Measurements from ENCODE around the gene FEV. TPM values are rescaled to one million over a fixed set of nuclear protein-coding genes. Genes with fewer than 3 reads are reported as not detected.

FEV gene
- total and polyA plus RNA-seq, 7 experiments from 2014 or later: not detected

- peaks cover 3 to 8% of the 10 kb centered on the region in 2 donors for H3K4me1 ChIP-seq (ENCODE audit: control insufficient read depth in 2 of 2, insufficient read depth in 2 of 2, low read length in 2 of 2)
- Mint-ChIP-seq H3K36me3 (peaks cover 0 to 10% (median 0%) of the 10 kb centered on the region in 5 donors), H3K4me1 (peaks cover 6 to 26% (median 14%) of the 10 kb centered on the region in 7 donors), H3K4me3 (peak overlapping the region; percentile 8 to 81 (median 66)), H3K27me3 (peaks cover 67 to 77% (median 71%) of the 10 kb centered on the region in 5 donors), H3K9me3 (peaks cover 0 to 11% (median 5%) of the 10 kb centered on the region in 11 donors), H3K27ac (peak overlapping the region in 1 of 9 donors; percentile 15)
- ATAC-seq: no peak
- H3K4me3 ChIP-seq (ENCODE audit: low read length): no peak overlapping the region
- H3K9me3 ChIP-seq (ENCODE audit: control insufficient read depth in 2 of 3, low read length in 3 of 3): no peaks in the 10 kb centered on the region
- intact Hi-C loops (cut with micrococcal nuclease): loop anchor here (5.0 kb wide), 2 partner anchors 84 to 346 kb away; partner anchors contain the start of gene PTPRN (in 1 of the 2)
- DNase-seq: no peak
- POLR2A ChIA-PET: no interaction called here
- H3K27ac ChIP-seq (ENCODE audit: low read depth, low read length): no peak overlapping the region
- CTCF ChIA-PET: interaction anchor here (1.4 kb wide), 1 partner anchor 15 kb away, joined by 3 read pairs; no protein-coding TSS in a partner anchor
- peaks cover 17 to 37% of the 10 kb centered on the region in 2 donors for H3K27me3 ChIP-seq (ENCODE audit: control insufficient read depth in 2 of 2, insufficient read depth in 2 of 2, low read length in 2 of 2)
- H3K36me3 ChIP-seq (ENCODE audit: control insufficient read depth in 2 of 3, insufficient read depth in 3 of 3, low read length in 3 of 3): no peaks in the 10 kb centered on the region
These were observed 23.8 kb downstream of the FEV start for GRCh38 chr2:218961229-218961628.

GRCh38 chr2:218960309-218961165 lies 24.4 kb downstream of the FEV start:
- peak overlapping the region in 9 of 10 donors; percentile 1 to 81 (median 59) for H3K4me3 Mint-ChIP-seq
- intact Hi-C loops (cut with micrococcal nuclease): loop anchor here (5.0 kb wide), 2 partner anchors 83 to 347 kb away; partner anchors contain the start of gene PTPRN (in 1 of the 2)
- Histone ChIP-seq H3K9me3 (ENCODE audit: control insufficient read depth in 2 of 3, low read length in 3 of 3) (no peaks in the 10 kb centered on the region), H3K4me3 (ENCODE audit: low read length) (no peak overlapping the region), H3K4me1 (ENCODE audit: control insufficient read depth in 2 of 2, insufficient read depth in 2 of 2, low read length in 2 of 2) (peaks cover 3 to 8% of the 10 kb centered on the region in 2 donors), H3K36me3 (ENCODE audit: control insufficient read depth in 2 of 3, insufficient read depth in 3 of 3, low read length in 3 of 3) (no peaks in the 10 kb centered on the region), H3K27me3 (ENCODE audit: control insufficient read depth in 2 of 2, insufficient read depth in 2 of 2, low read length in 2 of 2) (peaks cover 17 to 37% of the 10 kb centered on the region in 2 donors), H3K27ac (ENCODE audit: low read depth, low read length) (no peak overlapping the region)
- DNase-seq (no peak), ATAC-seq (no peak)
- peaks cover 63 to 79% (median 69%) of the 10 kb centered on the region in 5 donors for H3K27me3 Mint-ChIP-seq
- POLR2A ChIA-PET: no interaction called here
- H3K27ac Mint-ChIP-seq: no peak overlapping the region
- CTCF ChIA-PET: interaction anchor here (1.4 kb wide), 1 partner anchor 15 kb away, joined by 3 read pairs; no protein-coding TSS in a partner anchor
- H3K9me3 Mint-ChIP-seq: peaks cover 0 to 11% (median 5%) of the 10 kb centered on the region in 11 donors
- peaks cover 6 to 26% (median 14%) of the 10 kb centered on the region in 7 donors for H3K4me1 Mint-ChIP-seq
- peaks cover 0 to 10% (median 0%) of the 10 kb centered on the region in 5 donors for H3K36me3 Mint-ChIP-seq

DNA sequence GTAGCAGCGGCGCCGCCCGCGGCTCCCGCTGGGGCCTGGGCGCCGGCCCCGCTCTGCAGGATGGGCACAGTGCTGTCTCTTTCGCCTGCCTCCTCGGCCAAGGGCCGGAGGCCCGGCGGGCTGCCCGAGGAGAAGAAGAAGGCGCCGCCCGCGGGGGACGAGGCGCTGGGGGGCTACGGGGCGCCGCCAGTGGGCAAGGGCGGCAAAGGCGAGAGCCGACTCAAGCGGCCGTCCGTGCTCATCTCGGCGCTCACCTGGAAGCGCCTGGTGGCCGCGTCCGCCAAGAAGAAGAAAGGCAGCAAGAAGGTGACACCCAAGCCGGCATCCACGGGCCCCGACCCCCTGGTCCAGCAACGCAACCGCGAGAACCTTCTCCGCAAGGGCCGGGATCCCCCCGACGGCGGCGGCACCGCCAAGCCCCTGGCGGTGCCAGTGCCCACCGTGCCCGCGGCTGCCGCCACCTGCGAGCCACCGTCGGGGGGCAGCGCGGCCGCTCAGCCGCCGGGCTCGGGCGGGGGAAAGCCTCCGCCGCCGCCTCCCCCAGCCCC lies 25.1 kb downstream of the FEV start:
- Histone ChIP-seq H3K9me3 (ENCODE audit: control insufficient read depth in 2 of 3, low read length in 3 of 3) (no peaks in the 10 kb centered on the region), H3K4me3 (ENCODE audit: low read length) (no peak overlapping the region), H3K27me3 (ENCODE audit: control insufficient read depth in 2 of 2, insufficient read depth in 2 of 2, low read length in 2 of 2) (peaks cover 17 to 37% of the 10 kb centered on the region in 2 donors), H3K27ac (ENCODE audit: low read depth, low read length) (no peak overlapping the region), H3K4me1 (ENCODE audit: control insufficient read depth in 2 of 2, insufficient read depth in 2 of 2, low read length in 2 of 2) (peaks cover 3 to 8% of the 10 kb centered on the region in 2 donors), H3K36me3 (ENCODE audit: control insufficient read depth in 2 of 3, insufficient read depth in 3 of 3, low read length in 3 of 3) (no peaks in the 10 kb centered on the region)
- intact Hi-C loops (cut with micrococcal nuclease): loop anchor here (5.0 kb wide), 2 partner anchors 83 to 347 kb away; partner anchors contain the start of gene PTPRN (in 1 of the 2)
- peaks cover 0 to 10% (median 0%) of the 10 kb centered on the region in 5 donors for H3K36me3 Mint-ChIP-seq
- DNase-seq (no peak), ATAC-seq (no peak)
- ChIA-PET CTCF (interaction anchor here (1.4 kb wide), 1 partner anchor 20 kb away, joined by 5 read pairs; no protein-coding TSS in a partner anchor), POLR2A (no interaction called here)
- no peak overlapping the region for H3K27ac Mint-ChIP-seq
- peaks cover 64 to 75% (median 69%) of the 10 kb centered on the region in 5 donors for H3K27me3 Mint-ChIP-seq
- H3K9me3 Mint-ChIP-seq: peaks cover 0 to 11% (median 5%) of the 10 kb centered on the region in 11 donors
- H3K4me3 Mint-ChIP-seq: peak overlapping the region in 2 of 10 donors; percentile 62 to 81
- peaks cover 6 to 26% (median 14%) of the 10 kb centered on the region in 7 donors for H3K4me1 Mint-ChIP-seq

DNA sequence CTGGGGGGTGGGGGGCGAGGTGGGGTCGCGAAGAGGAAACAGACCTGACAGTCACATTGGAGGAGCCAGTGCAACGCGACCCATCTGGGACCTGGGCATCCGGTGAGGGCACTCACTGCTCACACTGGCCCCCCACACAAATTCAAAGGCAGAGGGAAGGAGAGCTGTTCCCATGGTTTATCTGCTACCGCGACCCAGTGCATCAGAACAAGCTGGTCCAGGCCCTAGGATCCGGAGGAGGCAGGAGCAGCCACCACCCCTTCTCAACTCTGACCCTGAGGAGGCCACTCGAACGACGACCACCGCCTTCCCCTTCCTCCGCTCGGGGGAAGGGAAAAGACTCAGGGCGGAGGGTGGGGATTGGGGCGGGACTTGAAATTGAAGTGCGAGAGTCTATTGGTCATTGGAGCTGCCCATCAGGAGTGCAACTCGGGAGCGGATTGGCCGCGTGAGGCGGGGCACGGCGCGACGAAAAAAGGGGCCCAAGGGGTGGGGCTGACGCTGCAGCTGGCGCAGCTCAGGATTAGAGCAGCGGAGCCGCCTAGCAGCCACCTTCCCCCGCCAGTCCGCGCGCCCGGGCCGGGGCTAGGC lies 25.7 kb downstream of the FEV start, which contains the start of gene CDK5R2:
TSS of gene CDK5R2 (plus strand) at position 526 of the 591 bp plus-strand sequence. CDS start 155 bp downstream, outside the sequence.
- Mint-ChIP-seq H3K27me3 (peaks cover 64 to 78% (median 69%) of the 10 kb centered on the region in 5 donors), H3K27ac (peak within 1 kb of the TSS in 1 of 9 donors; percentile 43), H3K36me3 (peaks cover 0 to 10% (median 0%) of the 10 kb centered on the region in 5 donors), H3K9me3 (peaks cover 0 to 11% (median 5%) of the 10 kb centered on the region in 11 donors), H3K4me1 (peaks cover 6 to 26% (median 14%) of the 10 kb centered on the region in 7 donors), H3K4me3 (peak within 1 kb of the TSS; percentile 36 to 81 (median 70))
- Histone ChIP-seq H3K27ac (ENCODE audit: low read depth, low read length) (no peak within 1 kb of the TSS), H3K36me3 (ENCODE audit: control insufficient read depth in 2 of 3, insufficient read depth in 3 of 3, low read length in 3 of 3) (no peaks in the 10 kb centered on the region), H3K9me3 (ENCODE audit: control insufficient read depth in 2 of 3, low read length in 3 of 3) (no peaks in the 10 kb centered on the region), H3K4me1 (ENCODE audit: control insufficient read depth in 2 of 2, insufficient read depth in 2 of 2, low read length in 2 of 2) (peaks cover 3 to 8% of the 10 kb centered on the region in 2 donors), H3K4me3 (ENCODE audit: low read length) (no peak within 1 kb of the TSS), H3K27me3 (ENCODE audit: control insufficient read depth in 2 of 2, insufficient read depth in 2 of 2, low read length in 2 of 2) (peaks cover 17 to 33% of the 10 kb centered on the region in 2 donors)
- intact Hi-C loops (cut with micrococcal nuclease): no loop called here
- ATAC-seq: peak; percentile 76
- ChIA-PET CTCF (interaction anchor here (1.4 kb wide), 1 partner anchor 21 kb away, joined by 5 read pairs; no protein-coding TSS in a partner anchor), POLR2A (no interaction called here)
- peak in 7 of 9 donors; percentile 21 to 50 (median 33) for DNase-seq

- ChIA-PET CTCF (interaction anchor here (1.4 kb wide), 1 partner anchor 22 kb away, joined by 5 read pairs; no protein-coding TSS in a partner anchor), POLR2A (no interaction called here)
- Mint-ChIP-seq H3K27me3 (peaks cover 61 to 72% (median 64%) of the 10 kb centered on the region in 5 donors), H3K4me1 (peaks cover 6 to 26% (median 14%) of the 10 kb centered on the region in 7 donors), H3K9me3 (peaks cover 0 to 6% (median 0%) of the 10 kb centered on the region in 11 donors), H3K27ac (no peak overlapping the region), H3K36me3 (peaks cover 0 to 4% (median 0%) of the 10 kb centered on the region in 5 donors), H3K4me3 (peak overlapping the region in 6 of 10 donors; percentile 5 to 77 (median 46))
- H3K36me3 ChIP-seq (ENCODE audit: control insufficient read depth in 2 of 3, insufficient read depth in 3 of 3, low read length in 3 of 3): no peaks in the 10 kb centered on the region
- DNase-seq: no peak
- H3K4me1 ChIP-seq (ENCODE audit: control insufficient read depth in 2 of 2, insufficient read depth in 2 of 2, low read length in 2 of 2): peaks cover 3 to 8% of the 10 kb centered on the region in 2 donors
- intact Hi-C loops (cut with micrococcal nuclease): no loop called here
- no peak overlapping the region for H3K27ac ChIP-seq (ENCODE audit: low read depth, low read length)
- ATAC-seq: no peak
- H3K9me3 ChIP-seq (ENCODE audit: control insufficient read depth in 2 of 3, low read length in 3 of 3): no peaks in the 10 kb centered on the region
- H3K4me3 ChIP-seq (ENCODE audit: low read length): no peak overlapping the region
- peaks cover 17 to 24% of the 10 kb centered on the region in 2 donors for H3K27me3 ChIP-seq (ENCODE audit: control insufficient read depth in 2 of 2, insufficient read depth in 2 of 2, low read length in 2 of 2)
These were observed 26.7 kb downstream of the FEV start for GRCh38 chr2:218958276-218958675.

- POLR2A ChIA-PET: no interaction called here
- peak overlapping the region in 3 of 10 donors; percentile 7 to 35 (median 24) for H3K4me3 Mint-ChIP-seq
- peaks cover 0 to 4% (median 0%) of the 10 kb centered on the region in 5 donors for H3K36me3 Mint-ChIP-seq
- Histone ChIP-seq H3K4me1 (ENCODE audit: control insufficient read depth in 2 of 2, insufficient read depth in 2 of 2, low read length in 2 of 2) (peaks cover 3 to 8% of the 10 kb centered on the region in 2 donors), H3K9me3 (ENCODE audit: control insufficient read depth in 2 of 3, low read length in 3 of 3) (no peaks in the 10 kb centered on the region), H3K36me3 (ENCODE audit: control insufficient read depth in 2 of 3, insufficient read depth in 3 of 3, low read length in 3 of 3) (no peaks in the 10 kb centered on the region), H3K27me3 (ENCODE audit: control insufficient read depth in 2 of 2, insufficient read depth in 2 of 2, low read length in 2 of 2) (peaks cover 11 to 17% of the 10 kb centered on the region in 2 donors), H3K4me3 (ENCODE audit: low read length) (no peak overlapping the region), H3K27ac (ENCODE audit: low read depth, low read length) (no peak overlapping the region)
- peaks cover 55 to 66% (median 65%) of the 10 kb centered on the region in 5 donors for H3K27me3 Mint-ChIP-seq
- CTCF ChIA-PET: no interaction called here
- H3K9me3 Mint-ChIP-seq: peaks cover 0 to 6% (median 0%) of the 10 kb centered on the region in 11 donors
- ATAC-seq (no peak), DNase-seq (no peak)
- intact Hi-C loops (cut with micrococcal nuclease): no loop called here
- peaks cover 6 to 26% (median 14%) of the 10 kb centered on the region in 7 donors for H3K4me1 Mint-ChIP-seq
- no peak overlapping the region for H3K27ac Mint-ChIP-seq
These were observed 27.3 kb downstream of the FEV start for GRCh38 chr2:218957671-218958070.
